HG02759 (cell line): ENCODE measurements around the gene UGDH.

Experiments
- ATAC-seq: cut with Tn5 transposase; IDR thresholded peaks from one replicate; pipeline ENCODE4 v1.9.1; 2021; ENCODE audit warnings: mild to moderate bottlenecking, moderate library complexity; ENCODE audit not compliant: unreplicated experiment

Gene UGDH

GRCh38 chr4:39456946-39457763 is 70.1 kb downstream of the UGDH start:
- ATAC-seq: no peak

GRCh38 chr4:39455486-39455885 is 71.8 kb downstream of the UGDH start:
- no peak for ATAC-seq

GRCh38 chr4:39453738-39454137 is 73.5 kb downstream of the UGDH start:
- ATAC-seq: no peak

- ATAC-seq: no peak
Measured at GRCh38 chr4:39452860-39453587, 74.2 kb downstream of the UGDH start.

GRCh38 chr4:39452153-39452859 is 74.9 kb downstream of the UGDH start:
- no peak for ATAC-seq

- ATAC-seq: no peak
Measured at GRCh38 chr4:39451423-39452023, 75.7 kb downstream of the UGDH start.

- no peak for ATAC-seq
Measured at GRCh38 chr4:39450618-39451017, 76.6 kb downstream of the UGDH start.
